DMS79 treated with DMSO at 0.1 percent for 48 hours (cell line): ENCODE results near the gene CPEB2.

Experiments used
- DNase-seq: peaks from one replicate; lab custom pipeline; 2025; lab: John Stamatoyannopoulos, UW

CPEB2 gene

GRCh38 chr4:15118292-15118691 lies 116.0 kb downstream of the CPEB2 start:
- no peak for DNase-seq
